HG02798 (cell line): ENCODE measurements around the gene LCE5A.
"Not testable (repeated sequence)": the region's sequence is repeated elsewhere in the genome, so short reads cannot be mapped to it uniquely, and the experiment has no call there.

Experiments
- ATAC-seq: cut with Tn5 transposase; IDR thresholded peaks from one replicate; pipeline ENCODE4 v1.9.1; 2021; ENCODE audit warnings: mild to moderate bottlenecking; ENCODE audit not compliant: unreplicated experiment, poor library complexity

The LCE5A gene

DNA sequence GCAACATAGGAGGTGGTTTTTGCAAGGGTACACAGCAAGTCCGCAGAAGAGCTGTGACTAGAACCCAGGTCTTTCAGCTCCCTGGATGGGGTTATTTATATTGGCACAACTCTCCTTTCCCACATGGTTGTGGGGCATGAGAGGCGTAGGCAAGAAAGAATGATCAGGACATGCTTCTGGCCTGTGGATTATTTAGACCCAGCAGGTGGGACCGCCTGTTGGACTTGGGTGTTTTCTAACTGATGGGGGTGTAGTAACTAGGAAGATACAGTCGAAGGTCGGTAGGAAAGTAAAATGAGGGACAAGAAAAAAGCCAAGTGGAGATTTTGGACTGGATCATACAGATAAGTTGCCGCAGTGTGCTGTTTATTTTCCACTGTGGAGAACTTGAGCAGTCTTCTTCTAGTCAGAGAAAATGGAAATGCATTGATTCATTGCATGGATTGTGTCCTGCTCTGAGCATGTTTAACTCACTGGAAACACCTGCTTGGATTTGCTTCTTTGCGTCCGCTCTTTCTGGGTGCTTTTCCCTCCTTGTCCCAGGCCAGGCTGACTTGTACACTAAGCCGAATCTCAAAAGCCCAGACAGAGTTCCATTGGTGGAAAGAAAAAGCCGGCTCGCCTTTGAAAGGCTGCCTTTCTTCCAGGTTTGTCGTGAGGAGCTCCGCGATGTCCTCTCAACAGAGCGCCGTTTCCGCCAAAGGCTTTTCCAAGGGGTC, 4.3 kb downstream of the LCE5A start:
- no peak for ATAC-seq

DNA sequence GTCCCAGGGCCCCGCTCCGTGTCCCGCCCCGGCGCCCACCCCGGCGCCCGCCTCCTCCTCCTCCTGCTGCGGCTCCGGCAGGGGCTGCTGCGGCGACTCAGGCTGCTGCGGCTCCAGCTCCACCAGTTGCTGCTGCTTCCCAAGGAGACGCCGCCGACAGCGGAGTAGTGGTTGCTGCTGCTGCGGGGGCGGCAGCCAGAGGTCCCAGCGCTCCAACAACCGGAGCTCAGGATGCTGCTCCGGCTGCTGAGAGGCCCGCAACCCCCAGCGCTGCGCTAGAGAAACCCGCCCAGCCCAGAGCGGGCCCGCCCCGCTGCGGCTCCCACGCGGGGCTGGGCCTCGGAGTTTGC, 4.8 kb downstream of the LCE5A start:
- no peak for ATAC-seq

DNA sequence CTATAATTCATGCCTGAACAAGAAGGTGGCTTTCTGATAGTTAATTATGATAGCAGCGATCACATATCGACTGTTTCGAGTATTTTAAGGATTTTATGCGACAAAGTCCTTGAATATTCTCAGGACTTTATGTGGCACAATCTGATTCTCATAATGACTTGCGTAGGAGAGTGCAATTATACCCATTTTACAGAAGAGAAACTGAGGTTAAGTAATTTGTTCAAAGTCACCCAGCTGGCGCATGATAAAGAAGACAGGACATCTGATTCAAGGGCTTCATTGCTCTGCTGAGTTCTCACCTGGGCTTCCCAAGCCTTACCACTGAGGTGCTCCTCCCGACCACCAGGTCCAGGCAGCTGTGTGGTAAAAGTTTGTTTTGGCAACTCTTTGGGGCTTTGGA, 5.5 kb downstream of the LCE5A start:
- no peak for ATAC-seq

DNA sequence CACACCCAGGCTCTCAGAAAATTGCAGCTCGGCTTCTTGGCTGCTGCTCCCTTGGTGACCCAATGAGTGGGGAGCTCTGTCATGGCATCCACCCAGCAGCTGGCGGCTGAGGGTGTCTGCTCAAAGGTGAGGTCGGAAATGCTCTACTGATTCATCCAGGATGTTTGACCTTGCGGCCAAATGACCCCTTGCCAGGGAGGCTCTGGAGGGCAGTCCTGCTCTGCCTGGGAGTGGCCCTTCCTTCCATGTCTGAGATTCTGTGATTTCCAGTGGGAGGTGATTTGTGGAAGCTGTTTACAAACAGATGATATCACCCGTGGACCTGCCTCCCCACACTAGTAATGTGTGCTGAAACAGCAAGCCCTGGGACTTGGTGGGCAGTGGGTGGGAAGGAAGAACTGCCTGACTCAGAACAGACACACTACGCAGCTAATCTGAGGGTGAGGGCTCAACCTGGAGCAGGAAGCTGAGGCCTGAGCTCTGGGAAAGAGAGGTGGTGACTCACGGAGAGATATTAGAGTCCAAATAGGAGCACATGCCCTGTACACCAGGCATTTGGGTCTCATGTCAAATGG, 6.7 kb downstream of the LCE5A start:
- no peak for ATAC-seq

DNA sequence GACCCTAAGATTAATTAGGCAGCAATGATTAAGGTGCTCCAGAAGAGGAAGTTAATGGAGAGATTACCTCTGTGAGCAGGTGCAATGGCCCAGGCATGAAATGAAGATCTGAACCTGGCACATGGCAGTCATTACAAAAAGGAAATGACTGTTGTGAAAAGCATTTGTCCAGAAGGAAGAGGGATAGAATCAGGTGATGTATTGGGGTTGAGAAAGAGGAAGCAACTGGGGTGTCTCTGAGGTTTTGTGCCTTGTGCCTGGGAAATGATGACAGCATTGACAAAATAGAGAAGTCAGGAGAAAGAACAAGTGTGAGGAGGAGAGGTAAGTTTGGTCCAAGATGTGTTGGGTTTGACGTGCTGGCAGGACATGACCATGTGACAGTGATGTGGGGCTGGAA, 9.2 kb downstream of the LCE5A start:
- no peak for ATAC-seq

DNA sequence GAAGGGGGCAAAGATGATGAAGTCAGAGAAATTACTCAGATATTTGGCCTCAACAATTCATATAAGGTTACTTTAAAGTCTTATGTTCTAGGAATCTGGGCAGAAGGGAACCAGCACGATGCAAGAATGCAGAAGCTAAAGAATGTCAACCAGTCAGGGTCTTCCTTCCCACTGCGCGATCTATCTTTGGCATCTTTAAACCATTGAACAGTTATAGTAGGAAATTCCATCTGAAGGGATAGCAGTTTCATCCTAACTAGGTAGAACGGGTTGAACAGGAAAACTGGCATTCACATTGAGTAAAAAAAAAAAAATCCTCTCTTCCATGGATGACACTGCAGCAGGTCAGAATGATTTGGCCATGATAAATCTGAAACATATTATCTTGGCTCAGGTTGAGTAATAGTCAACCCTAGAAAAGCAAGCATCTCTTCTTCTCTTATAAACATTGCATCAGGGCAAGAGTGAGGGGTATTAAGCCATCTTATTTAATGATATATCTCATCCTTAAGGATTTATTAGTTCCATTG, 10.0 kb downstream of the LCE5A start:
- ATAC-seq, result no peak

DNA sequence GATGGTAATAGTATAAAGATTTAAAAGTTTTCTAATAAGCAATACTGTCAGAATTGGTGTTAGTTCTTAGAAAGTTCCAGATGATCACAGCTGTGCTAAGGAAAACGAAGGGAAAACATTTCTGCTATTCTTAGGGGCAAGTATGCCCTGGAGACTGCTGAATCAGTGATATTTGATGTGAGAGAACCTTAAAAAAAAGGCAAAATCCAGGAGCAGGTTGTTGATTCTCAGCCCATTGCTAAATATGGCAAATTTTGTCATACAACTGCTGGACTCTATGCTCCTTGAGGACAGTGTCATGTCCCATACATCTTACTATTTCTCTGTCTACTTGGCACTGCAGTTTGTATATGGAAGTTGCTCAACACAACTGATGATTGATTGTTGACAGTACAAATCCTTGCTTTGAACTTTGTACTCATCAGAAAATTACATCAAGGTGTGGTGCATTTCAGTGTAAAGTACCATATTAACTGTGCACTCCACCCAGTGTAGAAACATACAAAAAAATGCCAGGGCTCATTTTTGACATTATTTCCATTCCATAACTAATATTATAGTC, 14.6 kb downstream of the LCE5A start:
- ATAC-seq, result no peak

DNA sequence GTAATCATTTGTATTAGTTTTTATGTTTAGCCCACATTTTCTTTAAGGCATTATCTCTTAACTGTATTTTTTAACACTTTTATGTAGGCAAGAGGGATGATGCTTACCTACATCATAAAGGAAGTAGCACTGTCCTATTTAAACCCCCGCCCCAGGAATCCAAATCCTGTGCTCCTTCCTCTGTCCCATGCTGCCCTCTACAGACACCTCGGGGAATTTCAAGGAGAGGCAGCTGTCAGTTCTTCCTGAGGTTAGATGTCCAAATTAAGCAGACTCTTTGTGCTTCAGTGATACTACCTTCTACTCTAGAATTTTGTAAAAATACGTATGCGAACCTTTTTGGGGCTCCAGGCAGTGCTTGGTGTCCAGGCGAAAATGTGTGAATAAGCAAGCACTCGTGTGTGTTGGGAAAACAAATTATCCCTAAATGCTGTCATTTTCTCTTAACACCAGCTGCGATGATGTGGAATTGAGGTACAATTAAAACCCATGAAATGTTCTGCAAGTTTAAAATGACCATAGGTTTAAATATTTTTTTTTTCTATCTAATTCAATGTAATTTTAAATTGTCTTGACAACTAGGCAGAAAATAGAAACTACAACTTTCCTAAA, 22.8 kb downstream of the LCE5A start:
- no peak for ATAC-seq

DNA sequence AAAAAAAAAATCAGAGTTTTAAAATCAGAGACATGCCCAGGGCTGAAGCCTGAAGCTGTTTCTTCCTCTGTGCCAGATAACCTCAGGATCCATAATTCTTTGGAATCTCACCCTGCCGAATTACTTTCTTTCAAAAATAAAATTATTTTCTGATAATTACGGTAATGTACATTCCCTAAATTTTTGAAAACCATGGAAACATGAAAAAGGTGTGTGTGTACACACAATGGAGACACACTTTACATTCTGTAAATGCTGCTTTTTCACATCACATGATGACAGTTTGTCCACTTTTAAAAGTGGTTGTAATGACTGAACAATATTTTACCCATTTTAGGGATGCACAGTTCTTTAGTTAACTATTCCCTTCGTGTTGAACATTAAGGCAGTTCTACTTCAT, 25.2 kb downstream of the LCE5A start:
- no peak for ATAC-seq

DNA sequence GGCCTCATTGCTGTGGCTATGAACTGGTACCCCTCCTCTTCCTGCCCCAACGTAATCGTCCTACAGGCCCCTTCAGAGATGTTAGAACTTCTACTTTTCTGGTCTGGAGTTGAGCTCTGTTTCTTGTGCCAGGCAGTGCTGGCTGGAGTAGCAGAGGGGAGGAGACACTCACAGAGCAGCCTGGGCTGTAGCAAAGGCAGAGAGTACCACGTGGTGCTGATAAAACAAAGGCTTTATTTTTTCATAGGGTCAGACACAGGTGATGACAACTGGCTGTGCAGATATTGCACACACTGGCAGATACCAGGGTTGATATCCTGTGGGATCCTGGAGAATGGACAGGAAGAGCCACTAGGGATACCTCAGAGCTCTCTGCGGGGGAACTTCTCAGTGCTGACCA, 26.9 kb downstream of the LCE5A start:
- no peak for ATAC-seq

DNA sequence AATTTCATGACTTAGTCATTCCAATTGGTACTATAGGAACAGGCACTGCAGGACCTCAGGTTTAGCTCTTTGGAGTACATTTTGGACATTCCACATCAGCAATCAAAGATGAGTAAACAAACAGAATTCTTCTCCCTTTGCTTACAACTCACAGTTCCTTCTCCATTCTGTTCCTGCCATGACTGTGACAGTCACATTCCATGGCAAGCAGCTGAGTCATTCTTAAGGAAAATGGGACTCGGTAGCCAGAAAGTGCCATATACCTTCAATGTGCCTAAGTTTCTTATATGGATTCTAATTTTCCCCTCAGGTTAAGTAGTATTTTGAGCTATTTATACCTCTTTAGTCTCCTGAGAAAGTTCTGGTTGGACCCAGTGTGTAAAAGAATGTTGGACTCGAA, 29.3 kb downstream of the LCE5A start:
- ATAC-seq, result no peak

DNA sequence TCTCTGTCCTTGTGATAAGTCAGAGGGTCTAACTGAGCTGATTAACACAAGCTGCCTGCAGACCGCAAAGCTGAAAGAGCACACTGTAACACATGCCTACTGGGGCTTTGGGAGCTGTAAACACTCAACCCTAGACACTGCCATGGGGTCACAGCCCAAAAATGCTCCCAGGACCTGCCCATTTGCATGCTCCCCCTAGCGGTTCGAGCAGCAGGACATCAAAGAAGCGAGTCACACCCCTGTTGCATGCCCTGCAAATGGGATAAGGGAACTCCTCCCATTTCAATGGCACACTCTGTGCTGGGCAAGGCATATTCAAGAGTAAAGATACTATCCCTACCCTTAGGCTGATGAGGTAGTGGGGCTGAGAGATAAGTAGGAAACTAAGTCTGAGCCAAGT, 33.2 kb downstream of the LCE5A start:
- ATAC-seq, result no peak

DNA sequence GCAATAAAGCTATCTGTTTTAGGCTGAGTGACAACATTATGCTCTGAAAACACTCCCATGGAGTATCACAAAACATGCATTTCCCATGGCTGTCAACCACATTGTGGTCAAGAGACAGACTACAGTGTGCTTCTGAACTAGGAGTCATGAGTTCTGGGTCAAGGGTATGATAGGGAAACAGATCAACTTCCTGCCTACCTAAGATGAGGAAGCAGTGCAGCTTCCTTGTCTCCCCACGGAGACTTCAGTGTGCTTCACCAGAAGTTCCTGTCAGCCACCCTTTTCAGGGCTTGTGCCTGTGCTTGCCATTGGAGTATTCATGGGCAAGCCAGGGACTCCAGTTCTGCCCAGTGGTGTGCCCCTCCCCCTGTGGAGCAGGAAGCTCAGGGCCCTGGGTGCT, 36.1 kb downstream of the LCE5A start:
- ATAC-seq, result no peak

DNA sequence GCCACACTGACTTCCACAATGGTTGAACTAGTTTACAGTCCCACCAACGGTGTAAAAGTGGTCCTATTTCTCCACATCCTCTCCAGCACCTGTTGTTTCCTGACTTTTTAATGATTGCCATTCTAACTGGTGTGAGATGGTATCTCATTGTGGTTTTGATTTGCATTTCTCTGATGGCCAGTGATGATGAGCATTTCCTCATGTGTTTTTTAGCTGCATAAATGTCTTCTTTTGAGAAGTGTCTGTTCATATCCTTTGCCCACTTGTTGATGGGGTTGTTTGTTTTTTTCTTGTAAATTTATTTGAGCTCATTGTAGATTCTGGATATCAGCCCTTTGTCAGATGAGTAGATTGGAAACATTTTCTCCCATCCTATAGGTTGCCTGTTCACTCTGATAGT, 37.8 kb downstream of the LCE5A start:
- ATAC-seq, result not testable (repeated sequence)
